MM.1S (cell line): ENCODE results near the gene EXOC4.

Source experiments
- DNase-seq: peaks from one replicate; pipeline ENCODE4 v3.0.0-alpha.2; 2015
- H2AFZ ChIP-seq: fragments of 300-600 bp; sonication (generic); 2 replicates; pipeline ENCODE4 v1.6.0; 2016; ENCODE audit warnings: antibody characterized with exemption, low read length
- H3F3A ChIP-seq: fragments of 300-600 bp; sonication (generic); 2 replicates; pipeline ENCODE4 v1.6.1; 2016; ENCODE audit warnings: mild to moderate bottlenecking, antibody characterized with exemption, low read length, moderate library complexity, mixed read lengths; ENCODE audit not compliant: insufficient read depth
- H3K27ac ChIP-seq: fragments of 300-600 bp; sonication (generic); 2 replicates; pipeline ENCODE4 v1.5.1; 2016; ENCODE audit warnings: mild to moderate bottlenecking, low read length
- H3K27me3 ChIP-seq: fragments of 300-600 bp; sonication (generic); replicated peaks from 2 replicates; pipeline ENCODE4 v1.6.0; 2016; ENCODE audit warnings: low read length; ENCODE audit not compliant: insufficient read depth
- H3K36me3 ChIP-seq: fragments of 300-600 bp; sonication (generic); replicated peaks from 2 replicates; pipeline ENCODE4 v1.6.1; 2016; ENCODE audit warnings: mild to moderate bottlenecking, low read length, mixed read lengths; ENCODE audit not compliant: insufficient read depth
- H3K4me1 ChIP-seq: fragments of 300-600 bp; sonication (generic); 2 replicates; pipeline ENCODE4 v1.6.1; 2016; ENCODE audit warnings: low read length, mixed read lengths
- H3K4me2 ChIP-seq: fragments of 300-600 bp; sonication (generic); 2 replicates; pipeline ENCODE4 v1.6.0; 2016; ENCODE audit warnings: low read depth, low read length
- H3K4me3 ChIP-seq: fragments of 300-600 bp; sonication (generic); 2 replicates; pipeline ENCODE4 v1.5.1; 2016; ENCODE audit warnings: low read length, mixed read lengths
- H3K79me2 ChIP-seq: fragments of 300-600 bp; sonication (generic); 2 replicates; pipeline ENCODE4 v1.6.1; 2016; ENCODE audit warnings: mixed run types, low read length, mixed read lengths
- H3K9ac ChIP-seq: fragments of 300-600 bp; sonication (generic); 2 replicates; pipeline ENCODE4 v1.6.1; 2016; ENCODE audit warnings: low read length, mixed read lengths
- H3K9me2 ChIP-seq: fragments of 300-600 bp; sonication (generic); replicated peaks from 2 replicates; pipeline ENCODE4 v1.6.1; 2016; ENCODE audit warnings: mild to moderate bottlenecking, low read length, mixed read lengths; ENCODE audit not compliant: insufficient read depth
- H3K9me3 ChIP-seq: fragments of 300-600 bp; sonication (generic); replicated peaks from 2 replicates; pipeline ENCODE4 v1.6.1; 2016; ENCODE audit warnings: mild to moderate bottlenecking, low read length, mixed read lengths; ENCODE audit not compliant: insufficient read depth
- H4K20me1 ChIP-seq: fragments of 300-600 bp; sonication (generic); 2 replicates; pipeline ENCODE4 v1.6.1; 2016; ENCODE audit warnings: mild to moderate bottlenecking, low read length, moderate library complexity, mixed read lengths; ENCODE audit not compliant: insufficient read depth
- EZH2 ChIP-seq: fragments of 300-600 bp; sonication (generic); optimal IDR thresholded peaks from 2 replicates; pipeline ENCODE3; 2017; ENCODE audit warnings: low read depth, mild to moderate bottlenecking, antibody characterized with exemption, low read length, mixed read lengths
- EZH2phosphoT487 ChIP-seq: fragments of 300-600 bp; sonication (generic); IDR thresholded peaks from 2 replicates; pipeline ENCODE4 v1.6.1; 2018; ENCODE audit warnings: antibody characterized with exemption, low read length
- TF ChIP-seq, protein P1 (sequence below): fragments of 300-600 bp; sonication (generic); IDR thresholded peaks from 2 replicates; pipeline ENCODE4 v1.5.1; 2016; ENCODE audit warnings: antibody characterized with exemption, low read length, mixed read lengths

Gene EXOC4

DNA sequence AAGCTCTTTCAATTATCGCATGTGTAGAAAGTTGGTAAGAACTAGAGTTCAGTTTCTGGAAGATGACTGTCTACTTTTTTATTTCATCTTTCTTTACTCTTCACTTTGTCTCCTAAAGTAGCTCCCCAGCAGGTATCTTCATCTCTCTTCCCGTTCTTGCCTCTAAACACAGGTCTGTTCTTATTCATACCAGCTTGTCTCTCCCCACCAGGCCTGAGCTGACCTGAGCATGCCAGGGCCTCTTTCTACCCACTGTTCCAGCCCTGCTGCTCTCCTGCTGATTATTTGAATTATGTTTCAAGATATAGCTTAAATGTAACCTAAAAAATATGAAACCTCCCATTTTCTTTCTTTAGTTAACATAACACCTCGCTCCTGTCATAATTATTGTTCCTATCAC lies 488.2 kb downstream of the EXOC4 start:
- no peaks in the 10 kb centered on the region for H3F3A ChIP-seq
- no peaks in the 10 kb centered on the region for H3K79me2 ChIP-seq
- no peaks in the 10 kb centered on the region for H3K9me3 ChIP-seq

DNA sequence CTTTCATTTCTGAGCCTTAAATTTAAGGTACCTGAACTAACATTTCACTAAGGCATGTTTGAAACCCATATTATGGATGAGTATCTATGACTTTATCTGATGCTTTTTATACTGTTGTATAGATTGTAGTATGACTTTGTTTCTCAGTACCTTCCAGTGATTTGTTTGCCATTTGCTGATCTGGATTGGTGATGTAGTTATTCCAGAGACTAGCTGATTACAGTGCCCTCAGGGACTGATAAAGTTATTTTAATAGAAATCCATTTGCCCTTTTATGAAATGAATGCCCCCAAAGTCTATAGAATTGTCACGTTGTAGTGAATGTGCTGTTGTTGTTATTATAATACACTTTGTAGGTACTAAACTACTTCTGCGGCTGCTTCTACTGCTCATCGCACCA lies 488.8 kb downstream of the EXOC4 start:
- no peaks in the 10 kb centered on the region for H3K79me2 ChIP-seq
- no peak overlapping the region for H3K9ac ChIP-seq
- no peaks in the 10 kb centered on the region for H3K9me2 ChIP-seq
- no peaks in the 10 kb centered on the region for H3K36me3 ChIP-seq
- H3K9me3 ChIP-seq: no peaks in the 10 kb centered on the region
- TF ChIP-seq EZH2: no peak
- TF ChIP-seq EZH2phosphoT487: no peak
- TF ChIP-seq, protein P1, sequence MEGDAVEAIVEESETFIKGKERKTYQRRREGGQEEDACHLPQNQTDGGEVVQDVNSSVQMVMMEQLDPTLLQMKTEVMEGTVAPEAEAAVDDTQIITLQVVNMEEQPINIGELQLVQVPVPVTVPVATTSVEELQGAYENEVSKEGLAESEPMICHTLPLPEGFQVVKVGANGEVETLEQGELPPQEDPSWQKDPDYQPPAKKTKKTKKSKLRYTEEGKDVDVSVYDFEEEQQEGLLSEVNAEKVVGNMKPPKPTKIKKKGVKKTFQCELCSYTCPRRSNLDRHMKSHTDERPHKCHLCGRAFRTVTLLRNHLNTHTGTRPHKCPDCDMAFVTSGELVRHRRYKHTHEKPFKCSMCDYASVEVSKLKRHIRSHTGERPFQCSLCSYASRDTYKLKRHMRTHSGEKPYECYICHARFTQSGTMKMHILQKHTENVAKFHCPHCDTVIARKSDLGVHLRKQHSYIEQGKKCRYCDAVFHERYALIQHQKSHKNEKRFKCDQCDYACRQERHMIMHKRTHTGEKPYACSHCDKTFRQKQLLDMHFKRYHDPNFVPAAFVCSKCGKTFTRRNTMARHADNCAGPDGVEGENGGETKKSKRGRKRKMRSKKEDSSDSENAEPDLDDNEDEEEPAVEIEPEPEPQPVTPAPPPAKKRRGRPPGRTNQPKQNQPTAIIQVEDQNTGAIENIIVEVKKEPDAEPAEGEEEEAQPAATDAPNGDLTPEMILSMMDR: no peak
- no peaks in the 10 kb centered on the region for H3K27me3 ChIP-seq
- no peak overlapping the region for H3K4me2 ChIP-seq
- no peak overlapping the region for H3K27ac ChIP-seq
- H3K4me1 ChIP-seq: no peaks in the 10 kb centered on the region
- no peaks in the 10 kb centered on the region for H4K20me1 ChIP-seq
- H3F3A ChIP-seq: no peaks in the 10 kb centered on the region
- H3K4me3 ChIP-seq: no peak overlapping the region
- DNase-seq: no peak
- no peak overlapping the region for H2AFZ ChIP-seq

More for the DNA sequence above, 488.2 kb downstream of the EXOC4 start:
- Histone ChIP-seq H3K9me2 (no peaks in the 10 kb centered on the region), H3K4me2 (no peak overlapping the region), H3K36me3 (no peaks in the 10 kb centered on the region), H3K4me3 (no peak overlapping the region), H3K27me3 (no peaks in the 10 kb centered on the region), H2AFZ (no peak overlapping the region), H3K4me1 (no peaks in the 10 kb centered on the region), H3K9ac (no peak overlapping the region), H3K27ac (no peak overlapping the region), H4K20me1 (no peaks in the 10 kb centered on the region)
- no peak for DNase-seq
- TF ChIP-seq EZH2: no peak
- TF ChIP-seq, protein P1: no peak
- no peak for TF ChIP-seq EZH2phosphoT487

GRCh38 chr7:133742709-133743538 lies 490.0 kb downstream of the EXOC4 start:
- Histone ChIP-seq H3K27me3 (no peaks in the 10 kb centered on the region), H3K36me3 (no peaks in the 10 kb centered on the region), H3K4me2 (no peak overlapping the region), H3K4me1 (no peaks in the 10 kb centered on the region), H3F3A (no peaks in the 10 kb centered on the region), H3K9ac (no peak overlapping the region), H3K9me3 (no peaks in the 10 kb centered on the region), H3K27ac (no peak overlapping the region), H4K20me1 (no peaks in the 10 kb centered on the region), H2AFZ (no peak overlapping the region), H3K9me2 (no peaks in the 10 kb centered on the region), H3K4me3 (no peak overlapping the region), H3K79me2 (no peaks in the 10 kb centered on the region)
- DNase-seq: no peak
- TF ChIP-seq EZH2phosphoT487 (no peak), EZH2 (no peak)
- TF ChIP-seq, protein P1: peak; percentile 42
